ENCODE results near the gene LAMA2.

- TF ChIP-seq POLR2A (IDR thresholded peaks at IDR 0.05; ENCODE audit: low read length), result no peak
- no peak for TF ChIP-seq GATA1 (IDR thresholded peaks at IDR 0.05; ENCODE audit: low read depth, low read length)
These were observed 387.5 kb downstream of the LAMA2 start for GRCh38 chr6:129270450-129270849.

All from erythroblast (primary cell).